Erythroblast (primary cell): ENCODE results near the gene C7.

Experiments used
- GATA1 ChIP-seq: IDR thresholded peaks from 2 replicates; pipeline ENCODE4 v1.6.1; 2011; ENCODE audit warnings: low read depth, mild to moderate bottlenecking, control low read depth, low read length, moderate library complexity
- POLR2A ChIP-seq: IDR thresholded peaks from 2 replicates; pipeline ENCODE4 v1.6.1; 2011; ENCODE audit warnings: mild to moderate bottlenecking, low read length

GRCh38 chr5:40915341-40915926, 6.1 kb downstream of the C7 start:
- TF ChIP-seq POLR2A (no peak), GATA1 (no peak)
